Neuronal stem cell (in vitro differentiated cells): ENCODE measurements around the gene THBS1.

Source experiments
- DNase-seq: peaks from one replicate; pipeline ENCODE4 v3.0.0-alpha.2; 2013; ENCODE audit warnings: low spot score
- H2AFZ ChIP-seq: one replicate; pipeline ENCODE4 v1.6.1; 2013; ENCODE audit warnings: mild to moderate bottlenecking, low read length, inconsistent platforms
- H2AK5ac ChIP-seq: 2 replicates; pipeline ENCODE4 v1.6.1; 2013; ENCODE audit warnings: low read depth, mild to moderate bottlenecking, inconsistent platforms, low read length, moderate library complexity, mixed read lengths
- H2BK120ac ChIP-seq: 2 replicates; pipeline ENCODE4 v1.6.1; 2013; ENCODE audit warnings: low read depth, mild to moderate bottlenecking, inconsistent platforms, low read length, moderate library complexity, mixed read lengths
- H2BK12ac ChIP-seq: one replicate; pipeline ENCODE4 v1.6.1; 2013; ENCODE audit warnings: low read length, inconsistent platforms
- H2BK15ac ChIP-seq: 2 replicates; pipeline ENCODE4 v1.6.1; 2013; ENCODE audit warnings: mild to moderate bottlenecking, low read length, inconsistent platforms, mixed read lengths
- H2BK5ac ChIP-seq: one replicate; pipeline ENCODE4 v1.6.1; 2013; ENCODE audit warnings: inconsistent platforms, mild to moderate bottlenecking, low read length, moderate library complexity
- H3K14ac ChIP-seq: one replicate; pipeline ENCODE4 v1.6.1; 2013; ENCODE audit warnings: low read length, inconsistent platforms
- H3K18ac ChIP-seq: 2 replicates; pipeline ENCODE4 v1.6.1; 2013; ENCODE audit warnings: low read length, inconsistent platforms
- H3K23ac ChIP-seq: 2 replicates; pipeline ENCODE4 v1.6.1; 2013; ENCODE audit warnings: low read depth, mild to moderate bottlenecking, mixed read lengths, low read length, inconsistent platforms; ENCODE audit not compliant: poor library complexity
- H3K27ac ChIP-seq: replicated peaks from 3 replicates; pipeline ENCODE4 v1.5.1; 2013; ENCODE audit warnings: low read length, inconsistent platforms
- H3K27me3 ChIP-seq, 3 experiments: 2 replicates each; pipeline ENCODE4 v1.6.1; 2013; ENCODE audit warnings: low read length in 3 of 3, mild to moderate bottlenecking in 2 of 3, inconsistent platforms in 1 of 3, low read depth in 1 of 3, mixed read lengths in 1 of 3, moderate library complexity in 1 of 3; ENCODE audit not compliant: control insufficient read depth in 3 of 3, insufficient read depth in 3 of 3
- H3K36me3 ChIP-seq, 2 donors: replicated peaks in 1 of 2; 2 replicates each; pipeline ENCODE4 v1.6.1; 2013; ENCODE audit warnings: low read length in 2 of 2; ENCODE audit not compliant: control insufficient read depth in 2 of 2, insufficient read depth in 2 of 2
- H3K4ac ChIP-seq: 2 replicates; pipeline ENCODE4 v1.6.1; 2013; ENCODE audit warnings: inconsistent platforms, mild to moderate bottlenecking, low read length, moderate library complexity
- H3K4me1 ChIP-seq, 2 donors: 1 replicate in 1 of 2; 2 replicates in 1 of 2; pipeline ENCODE4 v1.6.1; 2013; ENCODE audit warnings: low read length in 2 of 2, low read depth in 1 of 2; ENCODE audit not compliant: control insufficient read depth in 2 of 2, insufficient read depth in 1 of 2
- H3K4me2 ChIP-seq: one replicate; pipeline ENCODE4 v1.6.1; 2013; ENCODE audit warnings: mild to moderate bottlenecking, low read length, inconsistent platforms; ENCODE audit not compliant: insufficient read depth, poor library complexity, severe bottlenecking
- H3K4me3 ChIP-seq, 2 donors: 2 replicates each; pipeline ENCODE4 v1.5.1; 2013; ENCODE audit warnings: low read length in 2 of 2, mild to moderate bottlenecking in 2 of 2, inconsistent platforms in 1 of 2, moderate library complexity in 1 of 2
- H3K79me1 ChIP-seq: one replicate; pipeline ENCODE4 v1.6.1; 2013; ENCODE audit warnings: low read depth, mild to moderate bottlenecking, inconsistent platforms, low read length, moderate library complexity
- H3K9ac ChIP-seq: one replicate; pipeline ENCODE4 v1.6.1; 2013; ENCODE audit warnings: mild to moderate bottlenecking, low read depth, low read length, inconsistent platforms; ENCODE audit not compliant: poor library complexity
- H3K9me3 ChIP-seq, 2 donors: replicated peaks in 1 of 2; 2 replicates each; pipeline versions ENCODE3 to v1.6.1; 2013; ENCODE audit warnings: low read length in 2 of 2, mild to moderate bottlenecking in 2 of 2, inconsistent platforms in 1 of 2, low read depth in 1 of 2, mixed read lengths in 1 of 2, moderate library complexity in 1 of 2; ENCODE audit not compliant: control insufficient read depth in 2 of 2, insufficient read depth in 1 of 2
- H4K8ac ChIP-seq: one replicate; pipeline ENCODE4 v1.6.1; 2013; ENCODE audit warnings: low read depth, mild to moderate bottlenecking, inconsistent platforms, low read length, moderate library complexity
- H4K91ac ChIP-seq: one replicate; pipeline ENCODE4 v1.6.1; 2013; ENCODE audit warnings: low read length, low read depth, mild to moderate bottlenecking, inconsistent platforms; ENCODE audit not compliant: poor library complexity
- WGBS, 2 donors: extraction: QIAGEN DNeasy Blood & Tissue Kit; methylation state at CpG; one replicate each; pipeline ENCODE4 v1.1.7; 2013; ENCODE audit warnings: missing lambda C conversion rate in 2 of 2, mixed read lengths in 1 of 2; ENCODE audit not compliant: insufficient read length in 2 of 2, insufficient replicate concordance in 1 of 2; ENCODE audit errors: extremely low coverage in 2 of 2; 5-methylcytosine and 5-hydroxymethylcytosine counted together

Gene THBS1

DNA sequence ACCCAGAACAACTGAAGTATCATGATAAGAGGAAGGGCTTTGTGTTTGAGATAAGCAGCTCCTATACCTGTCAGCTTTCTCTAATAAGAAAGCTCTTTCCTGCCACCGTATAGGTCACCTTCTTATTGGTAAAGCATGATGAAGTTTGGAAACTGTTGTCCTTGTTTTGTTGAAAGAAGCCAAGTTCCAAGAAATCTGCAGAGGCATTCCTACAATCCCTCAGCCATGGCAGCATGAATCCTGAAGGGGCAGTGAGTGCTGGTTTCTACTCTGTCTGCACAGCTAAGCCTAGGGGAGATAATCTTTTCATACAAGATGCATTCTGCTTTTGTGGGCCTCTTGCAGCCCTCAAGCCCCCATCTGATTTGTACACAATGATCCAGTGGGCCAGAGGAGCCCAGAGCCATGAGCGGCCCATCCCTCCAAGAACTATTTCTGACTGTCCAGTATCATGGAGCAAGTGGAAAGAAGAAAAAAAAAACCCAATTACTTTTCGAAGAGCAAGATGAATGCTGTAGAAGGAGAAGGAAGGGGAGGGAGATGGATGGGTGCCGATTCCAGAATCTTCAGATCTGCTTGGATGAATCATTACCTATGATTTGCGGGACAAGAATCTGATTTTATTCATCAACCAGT lies 1.9 kb upstream of the THBS1 start:
- Histone ChIP-seq H3K4me1 (peaks cover 15 to 18% of the 10 kb centered on the region in 2 donors), H2BK12ac (no peak overlapping the region), H3K27me3 (no peaks in the 10 kb centered on the region), H3K18ac (no peak overlapping the region), H2AK5ac (no peak overlapping the region), H3K27ac (no peak overlapping the region), H3K36me3 (peaks cover 2 to 21% of the 10 kb centered on the region in 2 donors), H3K4ac (no peak overlapping the region), H3K23ac (no peak overlapping the region), H4K91ac (no peak overlapping the region), H2BK120ac (no peak overlapping the region), H2BK5ac (no peak overlapping the region), H3K9ac (no peak overlapping the region), H3K14ac (no peak overlapping the region), H3K4me3 (no peak overlapping the region), H3K9me3 (peaks cover 0 to 2% of the 10 kb centered on the region in 2 donors), H4K8ac (no peak overlapping the region), H3K4me2 (no peak overlapping the region), H3K79me1 (peaks cover 1% of the 10 kb centered on the region), H2BK15ac (no peak overlapping the region), H2AFZ (peak overlapping the region; percentile 99)
- no peak for DNase-seq
- WGBS, 2 donors, result no CpG with 5 or more reads among the region's 5 CpGs

DNA sequence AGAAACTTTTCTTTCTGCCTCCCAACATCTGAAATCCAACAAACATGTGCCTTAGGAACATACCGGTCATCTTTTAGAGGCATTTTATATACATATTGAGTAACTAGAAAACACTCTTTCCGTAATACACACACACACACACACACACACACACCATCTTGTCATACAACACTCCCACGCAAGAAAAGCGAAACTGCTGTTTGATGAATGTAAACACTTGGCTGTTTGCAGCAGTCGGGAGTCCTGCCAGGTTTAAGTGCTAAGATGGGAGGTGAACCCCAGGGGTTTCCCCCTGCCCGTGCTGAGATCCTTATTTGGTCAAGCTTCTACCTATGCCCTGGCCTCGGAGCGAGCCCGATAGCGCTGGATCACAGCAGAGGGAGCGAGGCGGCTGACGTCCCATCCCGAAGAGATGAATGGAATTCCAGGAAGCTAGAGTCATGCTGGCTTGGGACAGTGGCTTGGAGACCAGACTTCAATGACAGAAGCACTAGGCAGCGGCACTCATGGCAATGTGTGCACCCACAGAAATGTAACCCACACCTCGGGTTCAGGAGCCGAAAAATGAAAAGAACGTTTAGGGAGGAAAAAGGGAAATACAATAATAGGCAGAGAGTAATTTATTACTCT lies 1.3 kb upstream of the THBS1 start:
- H3K14ac ChIP-seq, result no peak overlapping the region
- H4K91ac ChIP-seq, result no peak overlapping the region
- peak overlapping the region in 1 of 2 donors; percentile 51 for H3K4me3 ChIP-seq
- no peak overlapping the region for H2BK12ac ChIP-seq
- no peak overlapping the region for H3K27ac ChIP-seq
- no peak overlapping the region for H3K18ac ChIP-seq
- no peak overlapping the region for H2BK120ac ChIP-seq
- no peak overlapping the region for H4K8ac ChIP-seq
- H3K4me2 ChIP-seq, result peak overlapping the region; percentile 55
- H3K36me3 ChIP-seq, result peaks cover 5 to 27% of the 10 kb centered on the region in 2 donors
- H3K27me3 ChIP-seq, result no peaks in the 10 kb centered on the region
- H3K23ac ChIP-seq, result no peak overlapping the region
- H2AK5ac ChIP-seq, result no peak overlapping the region
- WGBS, 2 donors, result no CpG with 5 or more reads among the region's 18 CpGs
- H2AFZ ChIP-seq, result peak overlapping the region; percentile 99
- peaks cover 0 to 2% of the 10 kb centered on the region in 2 donors for H3K9me3 ChIP-seq
- H2BK15ac ChIP-seq, result no peak overlapping the region
- no peak overlapping the region for H3K4ac ChIP-seq
- H3K4me1 ChIP-seq, result peaks cover 15 to 19% of the 10 kb centered on the region in 2 donors
- peak; percentile 65 for DNase-seq
- H3K79me1 ChIP-seq, result peaks cover 1% of the 10 kb centered on the region
- no peak overlapping the region for H2BK5ac ChIP-seq
- no peak overlapping the region for H3K9ac ChIP-seq

DNA sequence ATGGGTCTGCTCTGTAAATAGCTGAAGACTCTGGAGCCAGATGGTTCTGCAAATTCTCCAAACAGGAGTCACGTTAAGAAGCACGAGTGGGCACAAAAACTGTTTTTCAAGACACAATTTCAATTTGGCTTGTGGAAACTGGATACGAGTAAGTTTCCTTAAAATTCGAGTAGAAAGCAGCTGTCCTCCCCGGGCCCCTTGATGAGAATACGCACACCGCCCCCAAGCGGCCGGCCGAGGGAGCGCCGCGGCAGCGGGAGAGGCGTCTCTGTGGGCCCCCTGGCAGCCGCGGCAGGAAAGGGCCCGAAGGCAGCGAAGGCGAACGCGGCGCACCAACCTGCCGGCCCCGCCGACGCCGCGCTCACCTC lies 778 bp upstream of the THBS1 start:
- Histone ChIP-seq H2AFZ (peak overlapping the region; percentile 99), H2BK12ac (no peak overlapping the region), H3K14ac (no peak overlapping the region), H3K36me3 (peaks cover 6 to 32% of the 10 kb centered on the region in 2 donors), H2BK120ac (no peak overlapping the region), H3K4ac (no peak overlapping the region), H2BK15ac (no peak overlapping the region), H3K23ac (peak overlapping the region; percentile 70), H2BK5ac (no peak overlapping the region), H4K8ac (no peak overlapping the region), H3K27ac (peak overlapping the region; percentile 66), H3K79me1 (peaks cover 1% of the 10 kb centered on the region), H3K27me3 (no peaks in the 10 kb centered on the region), H3K4me2 (peak overlapping the region; percentile 92), H3K9ac (peak overlapping the region; percentile 95), H4K91ac (no peak overlapping the region), H3K4me3 (peak overlapping the region; percentile 51 to 80), H3K9me3 (peaks cover 0 to 2% of the 10 kb centered on the region in 2 donors), H2AK5ac (no peak overlapping the region), H3K4me1 (peaks cover 15 to 19% of the 10 kb centered on the region in 2 donors), H3K18ac (peak overlapping the region; percentile 97)
- DNase-seq, result peak; percentile 90
- no CpG with 5 or more reads among the region's 29 CpGs for WGBS, 2 donors

DNA sequence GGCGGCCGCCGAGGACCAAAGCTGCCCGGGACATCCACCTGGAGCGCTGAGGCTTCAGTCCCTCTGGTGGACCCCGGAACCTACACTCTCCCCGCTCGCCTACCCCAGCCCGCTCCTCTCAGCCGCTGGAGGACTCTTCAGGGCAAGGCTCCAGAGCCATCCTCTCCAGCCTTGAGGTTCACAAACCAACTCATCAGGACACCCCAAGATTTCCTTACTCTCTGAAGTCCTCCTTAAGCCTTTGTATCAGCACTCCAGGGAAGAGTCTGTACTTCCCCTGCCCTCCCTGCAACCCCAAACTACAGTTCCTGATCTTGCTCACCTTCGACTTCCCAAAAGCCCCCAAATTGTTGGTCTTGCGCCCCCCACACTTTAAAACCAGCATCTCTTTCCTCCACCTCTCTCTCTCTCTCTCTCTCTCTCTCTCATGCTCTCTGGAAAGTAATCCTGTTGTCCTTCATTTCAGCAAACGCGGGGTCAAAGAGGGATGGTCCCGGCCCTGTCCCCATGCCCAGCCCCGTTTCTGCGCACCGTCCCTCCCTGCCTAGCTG lies 438 bp downstream of the THBS1 start:
- peak overlapping the region; percentile 92 for H3K4me2 ChIP-seq
- no peak overlapping the region for H3K23ac ChIP-seq
- DNase-seq, result no peak
- peak overlapping the region; percentile 99 for H2AFZ ChIP-seq
- H3K27me3 ChIP-seq, result no peaks in the 10 kb centered on the region
- peaks cover 15 to 19% of the 10 kb centered on the region in 2 donors for H3K4me1 ChIP-seq
- no peak overlapping the region for H2BK120ac ChIP-seq
- H3K79me1 ChIP-seq, result peaks cover 1% of the 10 kb centered on the region
- no peak overlapping the region for H4K91ac ChIP-seq
- H2BK12ac ChIP-seq, result no peak overlapping the region
- H3K18ac ChIP-seq, result peak overlapping the region; percentile 90
- H3K36me3 ChIP-seq, result peaks cover 18 to 45% of the 10 kb centered on the region in 2 donors
- no peaks in the 10 kb centered on the region for H3K9me3 ChIP-seq
- H4K8ac ChIP-seq, result peak overlapping the region; percentile 45
- peak overlapping the region; percentile 51 to 85 for H3K4me3 ChIP-seq
- no peak overlapping the region for H3K4ac ChIP-seq
- peak overlapping the region; percentile 95 for H3K9ac ChIP-seq
- H3K27ac ChIP-seq, result no peak overlapping the region
- no peak overlapping the region for H3K14ac ChIP-seq
- WGBS, 2 donors, result no CpG with 5 or more reads among the region's 18 CpGs
- no peak overlapping the region for H2BK5ac ChIP-seq
- H2AK5ac ChIP-seq, result peak overlapping the region; percentile 27
- H2BK15ac ChIP-seq, result no peak overlapping the region
